Heart right ventricle (tissue), 16 donors: ENCODE results near the gene GPR162. TPM values are rescaled to one million over a fixed set of nuclear protein-coding genes. Genes with fewer than 3 reads are reported as not detected.

Experiments used
- ATAC-seq, 8 donors: fragments of 200-7000 bp; cut with Tn5 transposase; one replicate each; pipeline ENCODE4 v1.9.1; 2020; ENCODE audit warnings: mild to moderate bottlenecking in 8 of 8, moderate library complexity in 8 of 8, moderate number of reproducible peaks in 1 of 8
- DNase-seq, 2 donors: peaks; one replicate each; pipeline ENCODE4 v3.0.0-alpha.2; 2020
- H3K27ac ChIP-seq, 10 donors: fragments of 200-600 bp; sonication (generic) in 2 of 10; one replicate each; pipeline versions ENCODE4 v1.5.0 to v1.8.0; 2020 to 2022; ENCODE audit warnings: mild to moderate bottlenecking in 3 of 10
- H3K27me3 ChIP-seq, 7 donors: fragments of 200-600 bp; one replicate each; pipeline ENCODE4 v1.8.0; 2021 to 2022; ENCODE audit warnings: mild to moderate bottlenecking in 2 of 7
- H3K36me3 ChIP-seq, 9 donors: fragments of 200-600 bp; sonication (generic) in 1 of 9; one replicate each; pipeline versions ENCODE4 v1.5.0 to v1.8.0; 2020 to 2022; ENCODE audit warnings: mild to moderate bottlenecking in 2 of 9
- H3K4me1 ChIP-seq, 9 donors: fragments of 200-600 bp; sonication (generic) in 1 of 9; one replicate each; pipeline versions ENCODE4 v1.5.0 to v1.8.0; 2020 to 2022; ENCODE audit warnings: mild to moderate bottlenecking in 4 of 9
- H3K4me3 ChIP-seq, 10 donors: fragments of 200-600 bp; sonication (generic) in 2 of 10; one replicate each; pipeline versions ENCODE4 v1.5.0 to v1.8.0; 2020 to 2022; ENCODE audit warnings: mild to moderate bottlenecking in 7 of 10, moderate library complexity in 2 of 10
- H3K9me3 ChIP-seq, 11 donors: fragments of 200-600 bp in 10 of 11; sonication (generic) in 2 of 11; one replicate each; pipeline versions ENCODE4 v1.5.0 to v1.8.0; 2013 to 2022; ENCODE audit warnings: mild to moderate bottlenecking in 2 of 11, control low read depth in 1 of 11, moderate library complexity in 1 of 11
- WGBS, 2 donors: extraction: QIAGEN DNeasy Blood & Tissue Kit; methylation state at CpG; one replicate each; pipeline ENCODE4 v1.1.7; 2013; ENCODE audit warnings: inconsistent platforms in 1 of 2; 5-methylcytosine and 5-hydroxymethylcytosine counted together
- intact Hi-C, 10 donors: fragments of 100-400 bp; cut with DNase I; formaldehyde crosslinking; loops; one replicate each; pipeline versions ENCODE4 v1.11.1 to v1.14.2; 2022
- polyA plus RNA-seq, 2 donors: library from polyadenylated mRNA; stranded (reverse); fragments of 200-250 nt; gene quantifications; one replicate each; pipeline ENCODE4 v1.2.3, GENCODE V29; 2013
- total RNA-seq, 10 donors: library from RNA; stranded (reverse); fragmentation: NEBNext Ultra II Directional in 3 of 10; extraction: Animal tissue kit (Norgen Biotek cat#: 25700) in 3 of 10; gene quantifications; one replicate each; pipeline versions ENCODE4 v1.2.1 to v1.2.4, GENCODE V29; 2021 to 2023
- TF ChIP-seq, protein P1 (sequence below), 9 donors: fragments of 200-600 bp; sonication (generic) in 2 of 9; IDR thresholded peaks; one replicate each; pipeline versions ENCODE4 v1.5.0 to v1.8.0; 2021 to 2022; ENCODE audit warnings: antibody characterized with exemption in 9 of 9, mild to moderate bottlenecking in 5 of 9, moderate library complexity in 1 of 9
- donor health status: Arrhythmogenic right ventricular cardiomyopathy.
- donor health status: ischemic (EF 13 %, LVEDD 7.1; RV severe dilation, severe dysfunction).
- donor health status: healthy with polysubstance abuse.
- donor health status: DM: no; HTN: yes; CAD: no.
- donor health status: DM: no; HTN: no; CAD: no.
- donor health status: ischemic (EF 25% LVEDD 6.9; RV normal size, moderate dysfunction).
- donor health status: ischemic (EF 25% LVEDD 5.7; RV mildly dilated, moderate dysfunction).
- donor health status: healthy.
- donor health status: DM: yes; HTN: yes; CAD: no.
- donor health status: Ischemic cardiomyopathy.
- donor health status: ischemic (EF 35%, LVEDD 5.7; RV mildly dilated, moderate dysfunction).
- donor health status: nonischemic (EF 11% LVEDD 7.7; RV severe dilation, severe dysfunction).
- donor health status: DM: yes; HTN: yes; CAD: no.
- donor health status: PGD.
- donor health status: ischemic (EF 29% LVEDD 5.4; RV normal size, mild dysfunction).
- donor health status: nonischemic (EF 23%, LVEDD 6.1; RV moderate dilation, normal function).

GPR162 gene
- total and polyA plus RNA-seq, 12 donors, result 1.8 to 16.8 (median 4.2) TPM

DNA sequence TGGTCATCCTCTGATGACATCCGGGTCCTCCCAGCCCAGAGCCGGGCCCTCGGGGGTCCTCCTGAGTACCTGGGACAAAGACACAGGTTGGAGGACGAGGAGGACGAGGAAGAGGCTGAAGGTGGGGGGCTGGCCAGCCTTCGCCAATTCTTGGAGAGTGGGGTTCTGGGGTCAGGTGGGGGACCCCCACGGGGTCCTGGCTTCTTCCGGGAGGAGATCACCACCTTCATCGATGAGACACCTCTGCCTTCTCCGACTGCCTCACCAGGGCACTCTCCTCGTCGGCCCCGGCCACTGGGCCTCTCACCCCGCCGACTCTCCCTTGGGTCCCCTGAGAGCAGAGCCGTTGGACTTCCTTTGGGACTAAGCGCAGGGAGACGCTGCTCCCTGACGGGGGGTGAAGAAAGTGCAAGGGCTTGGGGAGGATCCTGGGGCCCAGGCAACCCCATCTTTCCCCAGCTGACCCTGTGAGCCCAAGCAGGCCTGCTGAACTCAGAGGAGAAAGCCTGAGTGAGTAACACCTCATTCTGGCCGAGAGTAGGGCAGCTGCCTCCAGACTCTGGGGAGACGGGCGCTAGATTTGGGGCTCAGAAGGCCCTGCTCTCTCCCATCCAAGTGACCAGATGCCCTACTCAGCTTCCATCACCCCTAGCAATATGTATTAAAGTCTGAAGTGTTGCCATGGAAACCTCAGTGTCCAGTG is 5.3 kb downstream of the GPR162 start:
- DNase-seq, result no peak
- WGBS, 2 donors, result 76 to 79% methylated on average over 22 of the region's 22 CpGs

DNA sequence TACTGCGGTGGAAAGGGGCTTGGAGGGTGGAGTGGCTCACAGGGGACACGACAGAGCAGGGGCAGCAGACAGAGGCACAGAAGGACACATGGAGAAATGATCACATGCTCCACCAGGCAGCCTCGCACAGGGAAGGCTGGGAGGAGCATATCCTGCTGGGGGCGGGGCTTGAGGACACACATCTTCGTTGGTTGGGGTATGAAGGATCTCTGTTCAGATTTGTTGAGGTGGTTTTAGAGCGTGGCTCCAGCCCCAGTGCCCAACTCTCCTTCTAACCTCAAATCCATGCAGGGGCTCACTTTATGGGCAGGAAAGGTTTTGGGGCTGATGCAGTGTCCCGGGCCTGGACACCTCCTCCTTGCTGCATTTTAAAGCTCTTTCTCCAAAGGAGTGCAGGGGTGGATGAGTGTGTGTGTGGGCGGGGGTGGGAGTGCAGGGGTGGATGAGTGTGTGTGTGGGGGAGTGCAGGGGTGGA is 5.9 kb downstream of the GPR162 start:
- H3K4me1 ChIP-seq, result peaks cover 8 to 54% (median 30%) of the 10 kb centered on the region in 9 donors
- TF ChIP-seq, protein P1, sequence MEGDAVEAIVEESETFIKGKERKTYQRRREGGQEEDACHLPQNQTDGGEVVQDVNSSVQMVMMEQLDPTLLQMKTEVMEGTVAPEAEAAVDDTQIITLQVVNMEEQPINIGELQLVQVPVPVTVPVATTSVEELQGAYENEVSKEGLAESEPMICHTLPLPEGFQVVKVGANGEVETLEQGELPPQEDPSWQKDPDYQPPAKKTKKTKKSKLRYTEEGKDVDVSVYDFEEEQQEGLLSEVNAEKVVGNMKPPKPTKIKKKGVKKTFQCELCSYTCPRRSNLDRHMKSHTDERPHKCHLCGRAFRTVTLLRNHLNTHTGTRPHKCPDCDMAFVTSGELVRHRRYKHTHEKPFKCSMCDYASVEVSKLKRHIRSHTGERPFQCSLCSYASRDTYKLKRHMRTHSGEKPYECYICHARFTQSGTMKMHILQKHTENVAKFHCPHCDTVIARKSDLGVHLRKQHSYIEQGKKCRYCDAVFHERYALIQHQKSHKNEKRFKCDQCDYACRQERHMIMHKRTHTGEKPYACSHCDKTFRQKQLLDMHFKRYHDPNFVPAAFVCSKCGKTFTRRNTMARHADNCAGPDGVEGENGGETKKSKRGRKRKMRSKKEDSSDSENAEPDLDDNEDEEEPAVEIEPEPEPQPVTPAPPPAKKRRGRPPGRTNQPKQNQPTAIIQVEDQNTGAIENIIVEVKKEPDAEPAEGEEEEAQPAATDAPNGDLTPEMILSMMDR (IDR thresholded peaks at IDR 0.05), result no peak
- intact Hi-C loops, result loop anchor here (5.0 to 10.0 kb wide), 7 partner anchors 50 to 213 kb away; partner anchors contain the start of genes MLF2 (in 7 of the 10) and PTMS (in 1 of the 10)
- H3K27ac ChIP-seq, result peak overlapping the region in 8 of 10 donors; percentile 6 to 56 (median 44)
- peak overlapping the region in 2 of 10 donors; percentile 77 to 95 for H3K4me3 ChIP-seq
- ATAC-seq (peak; percentile 29 to 63 (median 56)), DNase-seq (peak; percentile 86 to 89)
- 12 to 21% methylated on average over 8 of the region's 8 CpGs for WGBS, 2 donors
- no peaks in the 10 kb centered on the region for H3K9me3 ChIP-seq
- H3K27me3 ChIP-seq, result peaks cover 0 to 52% (median 0%) of the 10 kb centered on the region in 7 donors
- H3K36me3 ChIP-seq, result peaks cover 0 to 23% (median 0%) of the 10 kb centered on the region in 9 donors

More for the DNA sequence above, 5.3 kb downstream of the GPR162 start:
- peaks cover 0 to 19% (median 0%) of the 10 kb centered on the region in 9 donors for H3K36me3 ChIP-seq
- TF ChIP-seq, protein P1 (IDR thresholded peaks at IDR 0.05), result no peak
- H3K4me1 ChIP-seq, result peaks cover 12 to 60% (median 36%) of the 10 kb centered on the region in 9 donors
- ATAC-seq, result no peak
- peaks cover 0 to 58% (median 0%) of the 10 kb centered on the region in 7 donors for H3K27me3 ChIP-seq
- H3K27ac ChIP-seq, result peak overlapping the region in 8 of 10 donors; percentile 6 to 56 (median 44)
- H3K4me3 ChIP-seq, result no peak overlapping the region
- no peaks in the 10 kb centered on the region for H3K9me3 ChIP-seq
- intact Hi-C loops, result loop anchor here (5.0 to 10.0 kb wide), 7 partner anchors 50 to 212 kb away; partner anchors contain the start of genes MLF2 (in 7 of the 10) and PTMS (in 1 of the 10)

DNA sequence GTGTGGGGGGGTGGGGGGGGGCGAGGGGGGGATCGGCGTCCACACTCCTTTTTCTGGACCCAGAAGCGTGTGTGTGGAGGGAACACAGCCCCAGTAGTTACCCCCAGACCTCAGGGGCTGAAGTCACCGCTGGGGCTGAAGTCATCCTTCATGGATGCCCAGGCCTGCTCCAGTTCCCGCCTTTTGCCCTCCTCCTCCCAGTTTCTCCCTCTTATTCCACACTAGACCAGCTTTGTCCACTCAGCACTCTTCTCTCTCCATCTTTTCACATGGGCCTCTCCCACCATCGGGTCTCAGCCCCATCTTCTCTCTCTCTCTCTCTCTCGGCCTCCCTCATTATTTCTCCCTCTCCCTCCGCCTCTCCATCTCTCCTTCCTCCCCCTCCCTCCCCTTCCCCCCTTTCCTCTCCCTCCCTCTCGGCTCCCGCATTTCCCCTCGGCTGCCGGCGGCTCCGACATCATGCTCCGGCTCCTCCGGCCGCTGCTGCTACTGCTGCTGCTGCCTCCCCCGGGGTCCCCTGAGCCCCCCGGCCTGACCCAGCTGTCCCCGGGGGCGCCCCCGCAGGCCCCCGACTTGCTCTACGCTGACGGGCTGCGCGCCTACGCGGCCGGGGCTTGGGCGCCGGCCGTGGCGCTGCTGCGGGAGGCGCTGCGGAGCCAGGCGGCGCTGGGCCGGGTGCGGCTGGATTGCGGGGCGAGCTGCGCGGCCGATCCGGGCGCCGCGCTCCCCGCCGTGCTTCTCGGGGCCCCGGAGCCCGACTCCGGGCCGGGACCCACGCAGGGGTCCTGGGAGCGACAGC is 6.6 kb downstream of the GPR162 start, which contains the start of gene P3H3:
Gene P3H3 (plus strand): TSS at position 426 of the 799 bp plus-strand sequence. CDS start 34 bp downstream, at position 460.
- H3K36me3 ChIP-seq, result peaks cover 0 to 23% (median 0%) of the 10 kb centered on the region in 9 donors
- peak within 1 kb of the TSS; percentile 58 to 95 (median 76) for H3K4me3 ChIP-seq
- peaks cover 8 to 52% (median 26%) of the 10 kb centered on the region in 9 donors for H3K4me1 ChIP-seq
- peak within 1 kb of the TSS; percentile 59 to 91 (median 84) for H3K27ac ChIP-seq
- intact Hi-C loops, result loop anchor here (5.0 to 10.0 kb wide), 7 partner anchors 51 to 213 kb away; partner anchors contain the start of genes MLF2 (in 7 of the 10) and PTMS (in 1 of the 10)
- no peaks in the 10 kb centered on the region for H3K9me3 ChIP-seq
- 1 to 2% methylated on average over 52 to 59 of the region's 60 CpGs for WGBS, 2 donors
- TF ChIP-seq, protein P1 (IDR thresholded peaks at IDR 0.05), result peak in 3 of 9 donors; percentile 6 to 37 (median 18)
- peaks cover 0 to 46% (median 0%) of the 10 kb centered on the region in 7 donors for H3K27me3 ChIP-seq
- DNase-seq (peak; percentile 50 to 52), ATAC-seq (peak in 5 of 8 donors; percentile 2 to 36 (median 11))
